Stimulated activated CD8-positive, alpha-beta memory T cell treated with anti-CD3 and anti-CD28 coated beads, Interleukin-12 subunit alpha, Interleukin-12 subunit beta, amount 100 ng/mL, for 24 hours (primary cell): ENCODE measurements around the gene CRLF1.
A peak's percentile ranks its signal among the peaks of the same experiment; 100 is the strongest.

Source experiments
- DNase-seq: peaks from one replicate; pipeline ENCODE4 v3.0.0-alpha.2; 2020; ENCODE audit errors: extremely low read depth

The CRLF1 gene

DNA sequence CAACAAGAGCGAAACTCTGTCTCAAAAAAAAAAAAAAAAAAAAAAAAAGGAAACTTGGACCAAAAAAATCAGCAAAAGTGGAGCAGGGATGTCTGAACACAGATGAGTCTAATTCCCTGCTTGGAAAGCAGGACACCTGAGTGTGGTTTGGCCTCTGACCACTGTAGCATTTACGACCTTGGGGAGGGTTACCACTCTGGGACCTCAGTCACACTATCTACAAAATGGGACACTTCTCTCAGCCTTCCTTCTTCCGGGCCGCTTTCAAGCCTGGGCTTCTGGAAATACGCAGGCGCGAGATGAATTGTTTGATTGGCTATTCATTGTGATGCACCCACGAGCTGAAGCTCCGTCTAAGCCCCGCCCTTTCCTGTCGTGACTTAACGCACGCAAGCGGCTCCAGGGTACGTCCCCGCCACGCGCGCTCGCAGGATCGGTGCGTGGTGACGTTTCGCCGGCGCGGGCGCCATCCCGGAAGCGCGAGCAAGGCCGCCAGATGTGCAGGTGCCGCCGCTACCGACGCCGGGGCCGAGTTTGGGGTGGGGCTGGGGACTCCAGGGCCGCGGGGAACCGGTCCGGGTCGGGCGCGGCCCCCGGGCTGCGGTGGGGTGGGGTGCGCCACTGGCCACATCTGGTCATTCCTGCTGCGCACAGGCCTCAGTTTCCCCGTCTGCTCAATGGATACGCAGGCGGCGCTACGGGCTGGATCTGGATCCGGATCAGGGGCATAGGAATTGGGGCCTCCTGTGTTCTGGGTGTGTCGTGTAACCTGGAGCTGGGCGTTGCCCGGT lies 49.0 kb downstream of the CRLF1 start, which contains the start of gene KXD1:
KXD1 (plus strand) TSS at position 460 of the 791 bp plus-strand sequence. CDS start 4,187 bp downstream, outside the sequence.
- peak; percentile 95 for DNase-seq

DNA sequence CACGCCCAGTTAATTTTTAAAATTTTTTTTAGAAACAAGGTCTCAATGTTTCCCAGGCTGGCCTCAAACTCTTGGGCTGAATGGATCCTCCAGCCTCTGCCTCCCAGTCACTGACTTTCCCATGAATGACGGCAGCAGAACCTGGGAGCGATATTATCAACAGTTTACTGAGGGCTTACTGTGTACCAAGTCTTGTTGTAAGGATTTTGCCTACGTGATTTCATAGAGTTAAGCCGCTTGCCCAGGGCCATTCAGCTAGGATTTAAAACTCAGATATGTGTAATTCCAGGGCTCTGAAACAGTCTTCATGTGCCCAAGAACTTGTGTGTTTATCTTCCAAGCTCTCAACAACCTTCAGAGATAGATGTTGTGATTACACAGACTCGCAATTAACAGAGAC lies 55.0 kb downstream of the CRLF1 start:
- no peak for DNase-seq

- DNase-seq = peak; percentile 45
These were observed 62.7 kb downstream of the CRLF1 start for GRCh38 chr19:18543814-18544475.
